Stomach smooth muscle (tissue), 2 donors: Measurements from ENCODE around the gene GNGT2.
"Not testable (repeated sequence)": the region's sequence is repeated elsewhere in the genome, so short reads cannot be mapped to it uniquely, and the experiment has no call there.

Source experiments
- H3K27ac ChIP-seq: one replicate; pipeline ENCODE4 v1.7.0; 2013; ENCODE audit warnings: mild to moderate bottlenecking, low read length, inconsistent platforms
- H3K27me3 ChIP-seq, 2 donors: one replicate each; pipeline ENCODE4 v1.7.0; 2013; ENCODE audit warnings: low read length in 2 of 2; ENCODE audit not compliant: insufficient read depth in 2 of 2, control insufficient read depth in 1 of 2
- H3K36me3 ChIP-seq, 2 donors: one replicate each; pipeline ENCODE4 v1.7.0; 2013; ENCODE audit warnings: low read length in 2 of 2; ENCODE audit not compliant: control insufficient read depth in 2 of 2, insufficient read depth in 2 of 2
- H3K4me1 ChIP-seq: one replicate; pipeline ENCODE4 v1.7.0; 2013; ENCODE audit warnings: low read length; ENCODE audit not compliant: control insufficient read depth, insufficient read depth
- H3K4me3 ChIP-seq, 2 donors: one replicate each; pipeline ENCODE4 v1.7.0; 2013; ENCODE audit warnings: low read length in 2 of 2
- H3K9ac ChIP-seq, 2 donors: one replicate each; pipeline ENCODE4 v1.7.0; 2013; ENCODE audit warnings: low read length in 2 of 2, mild to moderate bottlenecking in 1 of 2
- H3K9me3 ChIP-seq, 2 donors: one replicate each; pipeline ENCODE4 v1.7.0; 2013; ENCODE audit warnings: low read length in 2 of 2; ENCODE audit not compliant: control insufficient read depth in 2 of 2
- donor health status: healthy.
- donor health status: Pancreatic carcinoma.

GNGT2 gene

DNA sequence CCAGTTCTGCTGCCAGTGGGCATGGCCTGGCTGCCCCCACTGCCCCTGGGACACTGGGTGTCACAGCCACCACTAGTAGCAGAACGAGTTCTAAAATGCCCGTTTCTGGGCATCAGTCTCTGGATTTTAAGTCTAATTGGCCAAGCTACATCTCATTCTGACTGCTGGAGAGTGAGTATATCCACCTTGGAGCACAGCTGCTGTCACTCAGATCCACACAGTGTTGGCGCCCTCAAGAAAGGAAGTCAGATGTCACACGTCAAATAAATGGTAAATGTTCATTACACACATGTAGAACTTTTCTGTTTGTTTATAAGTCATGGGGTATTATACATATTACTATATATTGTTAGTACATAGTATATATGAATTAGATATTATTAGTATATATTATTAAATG, 19.4 kb downstream of the GNGT2 start:
- H3K27ac ChIP-seq = no peak overlapping the region
- H3K4me3 ChIP-seq = no peak overlapping the region
- peaks cover 12% of the 10 kb centered on the region for H3K4me1 ChIP-seq
- H3K9ac ChIP-seq = no peak overlapping the region
- no peaks in the 10 kb centered on the region for H3K27me3 ChIP-seq
- H3K36me3 ChIP-seq = no peaks in the 10 kb centered on the region
- H3K9me3 ChIP-seq = no peaks in the 10 kb centered on the region

DNA sequence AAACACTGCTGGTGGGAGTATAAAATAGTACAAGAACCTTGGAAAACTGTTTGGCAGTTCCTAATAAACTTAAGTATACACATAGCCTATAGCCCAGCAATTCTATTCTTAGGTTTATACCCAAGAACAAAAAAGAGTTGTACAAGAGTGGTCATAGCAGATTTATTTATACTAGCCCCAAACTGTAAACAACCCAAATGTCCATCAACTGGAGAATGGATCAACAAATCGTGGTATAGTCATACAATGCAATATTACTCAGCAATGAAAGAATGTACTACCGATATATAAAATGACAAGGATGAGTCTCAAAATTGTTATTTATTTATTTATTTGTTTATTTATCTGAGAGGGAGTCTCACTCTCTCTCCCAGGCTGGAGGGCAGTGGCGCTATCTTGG, 23.1 kb downstream of the GNGT2 start:
- Histone ChIP-seq H3K27me3 (peaks cover 2 to 3% of the 10 kb centered on the region in 2 donors), H3K27ac (no peak overlapping the region), H3K9ac (no peak overlapping the region), H3K9me3 (no peaks in the 10 kb centered on the region), H3K4me3 (no peak overlapping the region), H3K4me1 (peaks cover 9% of the 10 kb centered on the region), H3K36me3 (no peaks in the 10 kb centered on the region)

DNA sequence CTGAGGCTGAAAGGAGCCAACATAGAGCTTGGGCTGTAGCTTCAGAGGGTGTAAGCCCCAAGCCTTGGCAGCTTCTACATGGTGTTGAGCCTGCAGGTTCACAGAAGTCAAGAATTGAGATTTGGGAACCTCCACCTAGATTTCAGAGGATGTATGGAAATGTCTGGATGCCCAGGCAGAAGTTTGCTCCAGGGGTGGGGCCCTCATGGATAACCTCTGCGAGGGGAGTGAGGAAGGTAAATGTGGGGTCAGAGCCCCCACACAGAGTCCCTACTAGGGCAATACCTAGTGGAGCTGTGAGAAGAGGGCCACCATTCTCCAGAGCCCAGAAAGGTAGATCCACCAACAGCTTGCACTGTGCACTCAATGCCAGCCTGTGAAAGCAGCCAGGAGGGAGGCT, 25.0 kb downstream of the GNGT2 start:
- H3K9ac ChIP-seq, H3K27ac ChIP-seq, H3K9me3 ChIP-seq, H3K4me1 ChIP-seq, H3K4me3 ChIP-seq, H3K27me3 ChIP-seq, H3K36me3 ChIP-seq: not testable (repeated sequence)

- H3K4me3 ChIP-seq, H3K4me1 ChIP-seq, H3K9ac ChIP-seq, H3K9me3 ChIP-seq, H3K27me3 ChIP-seq, H3K36me3 ChIP-seq, H3K27ac ChIP-seq: not testable (repeated sequence)
Observed at GRCh38 chr17:49184522-49184921, 25.9 kb downstream of the GNGT2 start.

GRCh38 chr17:49183801-49184200, 26.6 kb downstream of the GNGT2 start:
- Histone ChIP-seq H3K9me3 (no peaks in the 10 kb centered on the region), H3K27me3 (peaks cover 2 to 5% of the 10 kb centered on the region in 2 donors), H3K36me3 (no peaks in the 10 kb centered on the region), H3K4me1 (no peaks in the 10 kb centered on the region), H3K9ac (no peak overlapping the region), H3K4me3 (no peak overlapping the region), H3K27ac (no peak overlapping the region)

DNA sequence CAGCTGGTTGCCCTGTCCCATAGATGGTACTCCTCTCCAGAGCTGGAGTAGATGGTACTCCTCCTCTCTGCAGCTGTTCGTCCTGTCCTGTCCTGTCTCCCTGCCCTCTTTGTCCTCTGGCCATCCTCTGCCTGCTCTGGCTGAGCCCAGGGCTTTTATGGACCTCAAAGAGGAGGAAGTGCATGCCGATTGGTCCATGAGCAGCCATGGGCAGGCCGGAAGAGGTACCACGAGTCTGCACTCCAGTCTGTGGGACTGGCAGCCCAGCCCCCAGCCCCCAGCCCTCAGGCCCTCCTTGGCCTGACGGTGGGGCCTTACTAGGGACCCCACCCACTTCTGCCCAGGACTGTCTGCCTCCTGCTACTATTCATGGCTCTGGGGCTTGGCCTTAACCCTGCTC, 27.0 kb downstream of the GNGT2 start:
- no peaks in the 10 kb centered on the region for H3K36me3 ChIP-seq
- H3K9ac ChIP-seq = no peak overlapping the region
- H3K4me3 ChIP-seq = no peak overlapping the region
- no peaks in the 10 kb centered on the region for H3K9me3 ChIP-seq
- H3K27me3 ChIP-seq = peaks cover 2 to 5% of the 10 kb centered on the region in 2 donors
- H3K4me1 ChIP-seq = no peaks in the 10 kb centered on the region
- no peak overlapping the region for H3K27ac ChIP-seq

DNA sequence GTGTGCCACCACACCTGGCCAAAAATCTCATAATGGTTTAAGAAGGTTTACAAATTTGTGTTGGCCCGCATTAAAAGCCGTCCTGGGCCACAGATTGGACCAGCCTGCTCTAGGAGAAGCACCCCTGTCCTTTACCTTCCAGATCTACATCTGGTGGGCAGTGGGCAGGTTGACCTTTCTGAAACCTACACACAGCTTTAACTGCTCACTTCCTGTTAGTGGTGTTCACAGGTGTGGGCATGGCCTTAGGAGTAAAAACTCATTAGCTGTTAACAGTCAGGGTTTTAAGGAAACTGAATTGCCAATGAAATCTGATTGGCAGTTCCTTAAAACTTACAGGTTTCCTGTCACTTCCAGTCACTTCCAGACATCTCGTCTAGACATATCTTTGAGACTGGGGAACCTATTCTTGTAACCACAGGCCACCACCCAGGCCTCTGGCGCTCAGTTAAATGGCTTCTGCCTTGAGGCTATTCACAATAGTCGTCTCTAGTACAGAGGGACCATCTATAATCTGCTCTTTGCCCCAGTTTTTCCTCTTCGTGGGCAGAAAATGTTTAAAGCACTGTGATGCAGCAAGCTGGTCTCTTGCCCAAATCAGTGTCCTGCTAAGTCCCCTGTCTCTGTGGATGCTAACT, 29.3 kb downstream of the GNGT2 start:
- H3K9me3 ChIP-seq = peaks cover 7 to 13% of the 10 kb centered on the region in 2 donors
- H3K36me3 ChIP-seq = no peaks in the 10 kb centered on the region
- no peak overlapping the region for H3K9ac ChIP-seq
- no peak overlapping the region for H3K27ac ChIP-seq
- no peaks in the 10 kb centered on the region for H3K4me1 ChIP-seq
- peaks cover 5% of the 10 kb centered on the region in 2 donors for H3K27me3 ChIP-seq
- H3K4me3 ChIP-seq = no peak overlapping the region

- Histone ChIP-seq H3K27ac (no peak overlapping the region), H3K4me3 (no peak overlapping the region), H3K9me3 (peaks cover 11 to 20% of the 10 kb centered on the region in 2 donors), H3K4me1 (no peaks in the 10 kb centered on the region), H3K36me3 (no peaks in the 10 kb centered on the region), H3K27me3 (peaks cover 5% of the 10 kb centered on the region in 2 donors), H3K9ac (no peak overlapping the region)
Observed at GRCh38 chr17:49180303-49180702, 30.1 kb downstream of the GNGT2 start.

GRCh38 chr17:49175978-49176377, 34.4 kb downstream of the GNGT2 start:
- H3K9ac ChIP-seq, H3K27me3 ChIP-seq, H3K4me1 ChIP-seq, H3K36me3 ChIP-seq, H3K27ac ChIP-seq, H3K4me3 ChIP-seq: not testable (repeated sequence)
- peaks cover 11 to 21% of the 10 kb centered on the region in 2 donors for H3K9me3 ChIP-seq

DNA sequence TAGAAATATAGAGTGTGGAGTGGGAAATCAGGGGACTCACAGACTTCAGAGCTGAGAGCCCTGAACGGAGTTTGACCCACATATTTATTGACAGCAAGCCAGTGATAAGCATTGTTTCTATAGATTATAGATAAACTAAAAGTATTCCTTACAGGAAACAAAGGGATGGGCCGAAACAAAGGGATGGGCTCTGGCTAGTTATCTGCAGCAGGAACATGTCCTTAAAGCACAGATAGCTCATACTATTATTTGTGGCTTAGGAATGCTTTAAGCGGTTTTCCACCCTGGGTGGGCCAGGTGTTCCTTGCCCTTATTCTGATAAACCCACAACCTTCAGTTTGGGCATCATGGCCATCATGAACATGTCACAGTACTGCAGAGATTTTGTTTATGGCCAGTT, 39.7 kb downstream of the GNGT2 start:
- peaks cover 0 to 22% of the 10 kb centered on the region in 2 donors for H3K27me3 ChIP-seq
- H3K9me3 ChIP-seq = not testable (repeated sequence)

GRCh38 chr17:49170216-49170615, 40.2 kb downstream of the GNGT2 start:
- Histone ChIP-seq H3K4me1 (no peaks in the 10 kb centered on the region), H3K9ac (no peak overlapping the region), H3K9me3 (peaks cover 0 to 3% of the 10 kb centered on the region in 2 donors), H3K27ac (no peak overlapping the region), H3K36me3 (no peaks in the 10 kb centered on the region), H3K27me3 (peaks cover 0 to 22% of the 10 kb centered on the region in 2 donors), H3K4me3 (no peak overlapping the region)

More for the DNA sequence above, 39.7 kb downstream of the GNGT2 start:
- H3K36me3 ChIP-seq, H3K4me3 ChIP-seq, H3K4me1 ChIP-seq, H3K9ac ChIP-seq, H3K27ac ChIP-seq: not testable (repeated sequence)
